Measurements from ENCODE around the gene WFDC1. TPM values are rescaled to one million over a fixed set of nuclear protein-coding genes. Genes with fewer than 3 reads are reported as not detected.
A peak's percentile ranks its signal among the peaks of the same experiment; 100 is the strongest.

The WFDC1 gene
- total RNA-seq, 3 donors from 2014 or later: 0.16 to 3.3 (median 1.3) TPM

DNA sequence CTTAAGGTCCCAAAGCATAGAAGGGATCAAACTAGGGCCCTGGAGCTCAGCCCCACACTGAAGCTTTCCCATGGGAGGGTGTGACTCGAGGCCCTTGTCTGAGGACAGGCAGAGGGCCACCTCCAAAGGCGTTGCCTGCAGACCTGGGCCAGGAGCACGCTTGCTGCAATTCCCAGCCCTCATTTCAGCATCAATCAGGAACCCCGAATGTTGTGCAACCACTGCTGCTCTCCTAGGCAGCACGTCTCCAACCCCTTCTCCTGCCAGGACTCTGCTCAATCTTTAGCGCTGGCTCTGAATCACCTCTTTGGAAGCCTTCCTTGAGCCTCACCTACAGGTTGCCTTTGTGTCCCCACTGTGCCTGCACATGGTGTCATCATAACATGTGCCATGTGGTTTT, 59.6 kb downstream of the WFDC1 start:
- Histone ChIP-seq H3K27ac (no peak overlapping the region), H3K4me1 (peaks cover 0 to 5% of the 10 kb centered on the region in 2 donors), H3K27me3 (no peaks in the 10 kb centered on the region), H3K4me3 (no peak overlapping the region), H3K36me3 (no peaks in the 10 kb centered on the region), H3K9me3 (no peaks in the 10 kb centered on the region)
- intact Hi-C loops (cut with DNase I; ENCODE audit: low total_unique reads): no loop called here
- TF ChIP-seq, protein P1, sequence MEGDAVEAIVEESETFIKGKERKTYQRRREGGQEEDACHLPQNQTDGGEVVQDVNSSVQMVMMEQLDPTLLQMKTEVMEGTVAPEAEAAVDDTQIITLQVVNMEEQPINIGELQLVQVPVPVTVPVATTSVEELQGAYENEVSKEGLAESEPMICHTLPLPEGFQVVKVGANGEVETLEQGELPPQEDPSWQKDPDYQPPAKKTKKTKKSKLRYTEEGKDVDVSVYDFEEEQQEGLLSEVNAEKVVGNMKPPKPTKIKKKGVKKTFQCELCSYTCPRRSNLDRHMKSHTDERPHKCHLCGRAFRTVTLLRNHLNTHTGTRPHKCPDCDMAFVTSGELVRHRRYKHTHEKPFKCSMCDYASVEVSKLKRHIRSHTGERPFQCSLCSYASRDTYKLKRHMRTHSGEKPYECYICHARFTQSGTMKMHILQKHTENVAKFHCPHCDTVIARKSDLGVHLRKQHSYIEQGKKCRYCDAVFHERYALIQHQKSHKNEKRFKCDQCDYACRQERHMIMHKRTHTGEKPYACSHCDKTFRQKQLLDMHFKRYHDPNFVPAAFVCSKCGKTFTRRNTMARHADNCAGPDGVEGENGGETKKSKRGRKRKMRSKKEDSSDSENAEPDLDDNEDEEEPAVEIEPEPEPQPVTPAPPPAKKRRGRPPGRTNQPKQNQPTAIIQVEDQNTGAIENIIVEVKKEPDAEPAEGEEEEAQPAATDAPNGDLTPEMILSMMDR (IDR thresholded peaks at IDR 0.05): no peak
- no peak for TF ChIP-seq POLR2A (IDR thresholded peaks at IDR 0.05)
- DNase-seq (ENCODE audit: low spot score in 2 of 2): no peak

DNA sequence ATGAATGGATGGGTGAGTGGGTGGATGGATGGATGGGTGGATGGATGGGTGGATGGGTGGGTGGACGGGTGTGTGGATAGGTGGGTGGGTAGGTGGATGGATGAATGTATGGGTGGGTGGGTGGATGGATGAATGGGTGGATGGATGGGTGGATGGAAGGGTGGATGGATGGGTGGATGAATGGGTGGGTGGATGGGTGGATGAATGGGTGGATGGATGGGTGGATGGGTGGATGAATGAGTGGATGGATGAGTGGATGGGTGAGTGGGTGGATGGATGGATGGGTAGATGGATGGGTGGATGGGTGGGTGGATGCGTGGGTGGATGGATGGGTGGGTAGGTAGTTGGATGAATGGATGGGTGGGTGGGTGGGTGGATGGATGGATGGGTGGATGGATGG, 60.5 kb downstream of the WFDC1 start:
- H3K4me3 ChIP-seq: no peak overlapping the region
- peaks cover 0 to 5% of the 10 kb centered on the region in 2 donors for H3K4me1 ChIP-seq
- no peak for DNase-seq (ENCODE audit: low spot score in 2 of 2)
- no peaks in the 10 kb centered on the region for H3K9me3 ChIP-seq
- no peaks in the 10 kb centered on the region for H3K27me3 ChIP-seq
- intact Hi-C loops (cut with DNase I; ENCODE audit: low total_unique reads): no loop called here
- no peak overlapping the region for H3K27ac ChIP-seq
- no peak for TF ChIP-seq POLR2AphosphoS5 (IDR thresholded peaks at IDR 0.05)
- TF ChIP-seq POLR2A (IDR thresholded peaks at IDR 0.05): no peak
- TF ChIP-seq, protein P1 (IDR thresholded peaks at IDR 0.05): no peak
- no peaks in the 10 kb centered on the region for H3K36me3 ChIP-seq

DNA sequence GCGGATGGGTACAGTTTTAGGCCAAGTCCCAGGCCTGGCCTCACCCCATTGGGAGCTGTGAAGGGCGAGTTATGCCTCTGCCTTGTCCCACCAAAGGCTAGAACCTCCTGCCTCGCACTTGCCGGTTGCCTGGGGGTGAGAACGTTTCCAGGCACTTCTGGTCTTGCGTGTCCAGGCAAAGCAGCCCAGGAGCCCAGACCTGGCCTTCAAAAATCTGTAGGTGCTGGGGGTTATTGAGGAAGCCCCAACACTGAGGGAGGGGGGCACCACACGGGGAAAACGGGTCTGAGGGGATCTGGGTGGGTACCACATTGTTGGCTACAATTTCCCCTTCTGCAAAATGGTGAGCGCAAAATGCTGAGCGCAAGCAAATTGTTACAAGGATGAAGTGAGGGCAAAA, 61.5 kb downstream of the WFDC1 start:
- TF ChIP-seq POLR2AphosphoS5 (IDR thresholded peaks at IDR 0.05) (no peak), POLR2A (IDR thresholded peaks at IDR 0.05) (no peak)
- TF ChIP-seq, protein P1 (IDR thresholded peaks at IDR 0.05): no peak

DNA sequence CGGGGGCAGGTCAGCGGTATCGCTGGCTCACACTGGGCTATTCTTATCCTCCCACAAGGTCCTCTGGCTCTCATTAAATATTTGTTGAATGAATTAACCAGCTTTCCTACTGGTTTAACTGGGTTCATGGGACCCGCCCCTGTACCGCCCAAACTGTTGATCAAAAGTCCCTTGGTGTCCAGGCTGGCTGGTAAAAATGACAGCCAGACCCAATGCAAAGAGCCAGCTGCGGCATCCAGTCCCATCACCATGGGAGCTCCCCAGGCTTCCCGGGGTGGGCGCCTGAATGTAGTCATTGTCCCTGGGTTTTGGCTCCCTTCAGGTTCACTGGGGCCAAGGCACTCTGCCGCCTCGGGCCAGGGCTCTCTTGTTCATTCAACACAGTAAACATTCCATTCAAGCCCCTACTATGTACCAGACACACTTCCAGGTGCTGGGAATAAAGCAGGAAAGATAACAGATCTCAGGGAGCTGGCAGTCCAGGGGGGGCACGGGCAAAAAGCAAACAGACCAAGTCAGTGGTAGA, 62.0 kb downstream of the WFDC1 start:
- H3K27me3 ChIP-seq: no peaks in the 10 kb centered on the region
- intact Hi-C loops (cut with DNase I; ENCODE audit: low total_unique reads): no loop called here
- peak; percentile 47 to 72 for DNase-seq (ENCODE audit: low spot score in 2 of 2)
- peak overlapping the region in 1 of 3 donors; percentile 7 for H3K4me3 ChIP-seq
- no peaks in the 10 kb centered on the region for H3K9me3 ChIP-seq
- H3K4me1 ChIP-seq: peaks cover 0 to 5% of the 10 kb centered on the region in 2 donors
- TF ChIP-seq POLR2AphosphoS5 (IDR thresholded peaks at IDR 0.05): no peak
- TF ChIP-seq, protein P1 (IDR thresholded peaks at IDR 0.05): no peak
- no peak for TF ChIP-seq POLR2A (IDR thresholded peaks at IDR 0.05)
- no peaks in the 10 kb centered on the region for H3K36me3 ChIP-seq
- peak overlapping the region; percentile 61 to 71 for H3K27ac ChIP-seq

More for the DNA sequence above, 61.5 kb downstream of the WFDC1 start:
- no peak for DNase-seq (ENCODE audit: low spot score in 2 of 2)
- Histone ChIP-seq H3K27me3 (no peaks in the 10 kb centered on the region), H3K9me3 (no peaks in the 10 kb centered on the region), H3K27ac (peak overlapping the region; percentile 61 to 71), H3K4me1 (peaks cover 0 to 5% of the 10 kb centered on the region in 2 donors), H3K36me3 (no peaks in the 10 kb centered on the region), H3K4me3 (peak overlapping the region in 1 of 3 donors; percentile 7)
- intact Hi-C loops (cut with DNase I; ENCODE audit: low total_unique reads): no loop called here

DNA sequence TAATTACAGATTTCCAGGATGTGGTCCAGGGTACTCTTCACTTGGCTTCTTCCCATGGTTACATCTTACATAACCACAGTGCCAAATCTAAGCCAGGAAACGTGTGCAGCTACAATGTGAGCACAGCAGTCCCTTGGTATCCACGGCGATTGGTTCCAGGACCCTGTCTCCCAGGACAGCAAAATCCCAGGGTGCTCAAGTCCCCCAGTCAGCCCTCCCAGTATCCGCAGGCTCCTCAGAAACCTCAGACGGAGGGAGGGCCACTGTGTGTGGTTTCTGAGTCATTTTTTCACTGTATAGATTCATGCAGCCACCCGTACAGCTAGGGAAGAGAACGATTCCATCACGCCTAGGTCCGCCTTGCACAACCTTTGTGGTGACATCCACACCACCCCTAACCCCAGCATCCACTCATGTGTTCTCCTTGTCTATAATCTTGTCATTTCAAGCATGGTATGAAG, 62.5 kb downstream of the WFDC1 start:
- Histone ChIP-seq H3K27ac (peak overlapping the region; percentile 61 to 71), H3K4me3 (no peak overlapping the region)
- intact Hi-C loops (cut with DNase I; ENCODE audit: low total_unique reads): no loop called here

More for the DNA sequence above, 62.5 kb downstream of the WFDC1 start:
- Histone ChIP-seq H3K9me3 (no peaks in the 10 kb centered on the region), H3K4me1 (peaks cover 0 to 5% of the 10 kb centered on the region in 2 donors), H3K27me3 (no peaks in the 10 kb centered on the region), H3K36me3 (no peaks in the 10 kb centered on the region)
- DNase-seq (ENCODE audit: low spot score in 2 of 2): no peak
- TF ChIP-seq POLR2AphosphoS5 (IDR thresholded peaks at IDR 0.05) (no peak), POLR2A (IDR thresholded peaks at IDR 0.05) (no peak)
- TF ChIP-seq, protein P1 (IDR thresholded peaks at IDR 0.05): no peak
